Bronchial epithelial cell (primary cell): ENCODE results near the gene APOL6. TPM values are rescaled to one million over a fixed set of nuclear protein-coding genes. Genes with fewer than 3 reads are reported as not detected.
A peak's percentile ranks its signal among the peaks of the same experiment; 100 is the strongest.

Experiments
- DNase-seq: peaks from one replicate; pipeline ENCODE4 v3.0.0-alpha.2; 2010; ENCODE audit warnings: low read depth
- FAIRE-seq: peaks from 2 replicates; lab custom pipeline; 2011; peaks lifted over from hg19 to GRCh38; lab: Jason Lieb, UNC
- H3K27me3 ChIP-seq: 2 replicates; pipeline ENCODE4 v1.5.1; 2011; ENCODE audit warnings: low read length; ENCODE audit not compliant: control insufficient read depth, insufficient read depth
- H3K36me3 ChIP-seq: 2 replicates; pipeline ENCODE4 v1.5.1; 2011; ENCODE audit warnings: low read length; ENCODE audit not compliant: control insufficient read depth, insufficient read depth
- H3K4me3 ChIP-seq: 2 replicates; pipeline ENCODE4 v1.5.1; 2011; ENCODE audit warnings: mild to moderate bottlenecking, low read depth, low read length, control low read depth
- CTCF ChIP-seq: IDR thresholded peaks from 2 replicates; pipeline ENCODE4 v1.5.1; 2011; ENCODE audit warnings: mild to moderate bottlenecking, moderate library complexity, low read length, control low read depth, inconsistent platforms; ENCODE audit not compliant: insufficient read depth, severe bottlenecking
- total RNA-seq: library from RNA; depleted of rRNA; stranded (reverse); fragments of >200 nt; gene quantifications from 2 replicates; pipeline ENCODE4 v1.2.1, GENCODE V29; 2014

Gene APOL6
- total RNA-seq, 1 donor from 2014 or later, result 6.1 TPM

- no peak for DNase-seq
- no peak for FAIRE-seq
Observed at GRCh38 chr22:35637254-35637653, 11.0 kb upstream of the APOL6 start.

GRCh38 chr22:35638001-35638400 lies 10.2 kb upstream of the APOL6 start:
- DNase-seq (no peak), FAIRE-seq (no peak)
- H3K4me3 ChIP-seq, result no peak overlapping the region
- H3K27me3 ChIP-seq, result no peaks in the 10 kb centered on the region
- TF ChIP-seq CTCF, result no peak
- H3K36me3 ChIP-seq, result no peaks in the 10 kb centered on the region

More at GRCh38 chr22:35637254-35637653, 11.0 kb upstream of the APOL6 start:
- no peak for TF ChIP-seq CTCF
- Histone ChIP-seq H3K36me3 (no peaks in the 10 kb centered on the region), H3K27me3 (no peaks in the 10 kb centered on the region), H3K4me3 (no peak overlapping the region)

GRCh38 chr22:35638410-35638809 lies 9.8 kb upstream of the APOL6 start:
- DNase-seq (no peak), FAIRE-seq (no peak)
- no peaks in the 10 kb centered on the region for H3K36me3 ChIP-seq
- no peak for TF ChIP-seq CTCF
- H3K4me3 ChIP-seq, result no peak overlapping the region
- H3K27me3 ChIP-seq, result no peaks in the 10 kb centered on the region

- Histone ChIP-seq H3K27me3 (no peaks in the 10 kb centered on the region), H3K4me3 (no peak overlapping the region), H3K36me3 (no peaks in the 10 kb centered on the region)
- FAIRE-seq, result peak; percentile 18
- no peak for DNase-seq
- TF ChIP-seq CTCF, result no peak
Observed at GRCh38 chr22:35641494-35642120, 6.6 kb upstream of the APOL6 start.

- Histone ChIP-seq H3K36me3 (no peaks in the 10 kb centered on the region), H3K27me3 (no peaks in the 10 kb centered on the region)
Observed at GRCh38 chr22:35642305-35642741, 5.9 kb upstream of the APOL6 start.

More at GRCh38 chr22:35642305-35642741, 5.9 kb upstream of the APOL6 start:
- FAIRE-seq (no peak), DNase-seq (no peak)
- no peak for TF ChIP-seq CTCF
- H3K4me3 ChIP-seq, result no peak overlapping the region
